Right lobe of liver (tissue), 6 donors: ENCODE results near the gene ANXA6. TPM values are rescaled to one million over a fixed set of nuclear protein-coding genes. Genes with fewer than 3 reads are reported as not detected.

ENCODE experiments used
- ATAC-seq, 4 donors: fragments of 200-7000 bp; cut with Tn5 transposase; one replicate each; pipeline ENCODE4 v1.9.1; 2020; ENCODE audit warnings: mild to moderate bottlenecking in 4 of 4, moderate library complexity in 4 of 4
- DNase-seq, 3 donors: peaks; one replicate each; pipeline ENCODE4 v3.0.0-alpha.2; 2020
- H3K27ac ChIP-seq, 3 donors: fragments of 200-600 bp; one replicate each; pipeline ENCODE4 v1.8.0; 2022
- H3K27me3 ChIP-seq, 2 donors: fragments of 200-600 bp; one replicate each; pipeline ENCODE4 v1.8.0; 2022
- H3K36me3 ChIP-seq, 4 donors: fragments of 200-600 bp; sonication (generic) in 1 of 4; one replicate each; pipeline versions ENCODE4 v1.5.1 to v1.8.0; 2017 to 2022; ENCODE audit warnings: control low read depth in 1 of 4
- H3K4me1 ChIP-seq, 4 donors: fragments of 200-600 bp; sonication (generic) in 1 of 4; one replicate each; pipeline versions ENCODE4 v1.5.1 to v1.8.0; 2017 to 2022; ENCODE audit warnings: control low read depth in 1 of 4
- H3K4me3 ChIP-seq, 3 donors: fragments of 200-600 bp; one replicate each; pipeline ENCODE4 v1.8.0; 2022
- H3K9me3 ChIP-seq, 4 donors: fragments of 200-600 bp; sonication (generic) in 1 of 4; one replicate each; pipeline versions ENCODE4 v1.5.1 to v1.8.0; 2017 to 2022; ENCODE audit warnings: control low read depth in 1 of 4
- POLR2A ChIP-seq: fragments of 450-650 bp; IDR thresholded peaks from one replicate; pipeline ENCODE4 v1.6.1; 2017; ENCODE audit warnings: antibody characterized with exemption, mild to moderate bottlenecking
- WGBS: methylation state at CpG from one replicate; pipeline ENCODE4 v1.1.6; 2018; ENCODE audit warnings: low coverage, low lambda C conversion rate; ENCODE audit not compliant: insufficient coverage; ENCODE audit errors: missing lambda C conversion rate; 5-methylcytosine and 5-hydroxymethylcytosine counted together
- intact Hi-C, 2 donors: fragments of 100-400 bp; cut with DNase I; formaldehyde crosslinking; loops; one replicate each; pipeline versions ENCODE4 v1.11.2 to v1.14.1; 2022
- total RNA-seq, 6 experiments: library from RNA; depleted of rRNA in 2 of 6; stranded (reverse); fragments of >200 nt in 2 of 6; fragmentation: NEBNext Ultra II Directional in 3 of 6; extraction: Animal tissue kit (Norgen Biotek cat#: 25700) in 3 of 6; gene quantifications; one replicate each; pipeline versions ENCODE4 v1.1.0 to v1.2.4, GENCODE V29; 2016 to 2023
- TF ChIP-seq, protein P1 (sequence below), 4 donors: fragments of 200-600 bp in 3 of 4; fragments of 450-650 bp in 1 of 4; IDR thresholded peaks; one replicate each; pipeline versions ENCODE4 v1.5.1 to v1.8.0; 2016 to 2022; ENCODE audit warnings: antibody characterized with exemption in 4 of 4, mild to moderate bottlenecking in 2 of 4
- donor health status: DM: no; HTN: yes; CAD: no.
- donor health status: DM: no; HTN: no; CAD: no.
- donor health status: DM: no; HTN: no; CAD: no.
- donor health status: DM: no; HTN: yes; CAD: no.
- donor health status: DM: no; HTN: yes; CAD: no.

Gene ANXA6
- total RNA-seq, 6 experiments from 2014 or later, result 143 to 236 (median 165) TPM

DNA sequence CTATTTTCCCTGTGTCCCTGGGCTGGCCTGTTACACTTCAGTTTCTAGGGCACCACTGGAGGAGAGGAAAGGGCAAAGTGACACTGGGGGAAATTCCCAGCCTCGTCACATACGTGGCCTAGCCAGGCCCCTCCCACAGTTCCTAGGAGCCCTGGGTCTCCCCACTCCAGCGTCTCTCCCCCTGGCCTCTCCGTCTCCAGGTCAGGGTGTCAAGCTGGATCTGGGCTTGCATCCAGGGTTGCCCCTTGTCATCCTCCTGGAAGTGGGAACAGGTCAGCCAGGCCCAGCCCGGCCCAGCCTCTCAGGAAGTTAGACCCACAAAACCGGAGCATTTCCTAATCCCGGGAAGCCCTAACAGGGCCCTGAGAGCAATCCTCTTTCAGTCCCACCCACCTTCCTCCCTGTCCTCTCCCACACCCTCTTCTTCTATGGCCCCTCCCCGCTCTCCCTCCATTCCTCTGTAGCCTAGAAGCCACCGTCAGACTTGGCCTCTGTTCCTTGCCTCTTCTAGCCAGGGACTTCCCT is 72.0 kb downstream of the ANXA6 start:
- Histone ChIP-seq H3K36me3 (no peaks in the 10 kb centered on the region), H3K4me3 (no peak overlapping the region), H3K27me3 (no peaks in the 10 kb centered on the region), H3K4me1 (peaks cover 0 to 35% (median 7%) of the 10 kb centered on the region in 4 donors), H3K27ac (peak overlapping the region; percentile 64 to 84 (median 75)), H3K9me3 (no peaks in the 10 kb centered on the region)
- TF ChIP-seq, protein P1, sequence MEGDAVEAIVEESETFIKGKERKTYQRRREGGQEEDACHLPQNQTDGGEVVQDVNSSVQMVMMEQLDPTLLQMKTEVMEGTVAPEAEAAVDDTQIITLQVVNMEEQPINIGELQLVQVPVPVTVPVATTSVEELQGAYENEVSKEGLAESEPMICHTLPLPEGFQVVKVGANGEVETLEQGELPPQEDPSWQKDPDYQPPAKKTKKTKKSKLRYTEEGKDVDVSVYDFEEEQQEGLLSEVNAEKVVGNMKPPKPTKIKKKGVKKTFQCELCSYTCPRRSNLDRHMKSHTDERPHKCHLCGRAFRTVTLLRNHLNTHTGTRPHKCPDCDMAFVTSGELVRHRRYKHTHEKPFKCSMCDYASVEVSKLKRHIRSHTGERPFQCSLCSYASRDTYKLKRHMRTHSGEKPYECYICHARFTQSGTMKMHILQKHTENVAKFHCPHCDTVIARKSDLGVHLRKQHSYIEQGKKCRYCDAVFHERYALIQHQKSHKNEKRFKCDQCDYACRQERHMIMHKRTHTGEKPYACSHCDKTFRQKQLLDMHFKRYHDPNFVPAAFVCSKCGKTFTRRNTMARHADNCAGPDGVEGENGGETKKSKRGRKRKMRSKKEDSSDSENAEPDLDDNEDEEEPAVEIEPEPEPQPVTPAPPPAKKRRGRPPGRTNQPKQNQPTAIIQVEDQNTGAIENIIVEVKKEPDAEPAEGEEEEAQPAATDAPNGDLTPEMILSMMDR (IDR thresholded peaks at IDR 0.05), result no peak
- no peak for TF ChIP-seq POLR2A
- intact Hi-C loops, result no loop called here
- WGBS, result 11% methylated on average over 9 of the region's 9 CpGs
- peak; percentile 72 to 80 (median 77) for DNase-seq
- ATAC-seq, result peak; percentile 55 to 69 (median 65)

DNA sequence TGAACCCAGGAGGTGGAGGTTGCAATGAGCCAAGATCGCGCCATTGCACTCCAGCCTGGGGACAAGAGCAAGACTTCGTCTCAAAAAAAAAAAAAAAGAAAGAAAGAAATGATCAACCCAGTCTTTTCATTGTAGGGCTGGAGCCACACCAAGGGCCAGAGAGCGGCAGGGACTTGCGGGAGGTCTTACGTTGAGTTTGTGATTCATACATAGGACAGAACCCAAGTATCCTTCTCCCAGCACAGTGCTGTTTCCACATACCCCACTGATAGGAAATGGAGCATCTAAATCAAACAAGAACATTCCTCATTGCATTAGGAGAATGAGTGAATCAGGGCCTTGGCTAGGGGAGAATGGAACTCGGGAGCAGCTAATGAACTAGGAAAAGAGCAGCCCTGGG is 73.2 kb downstream of the ANXA6 start:
- H3K9me3 ChIP-seq, result no peaks in the 10 kb centered on the region
- no peak overlapping the region for H3K4me3 ChIP-seq
- no peak for TF ChIP-seq POLR2A
- TF ChIP-seq, protein P1 (IDR thresholded peaks at IDR 0.05), result no peak
- 94% methylated on average over 7 of the region's 7 CpGs for WGBS
- DNase-seq (no peak), ATAC-seq (no peak)
- H3K36me3 ChIP-seq, result no peaks in the 10 kb centered on the region
- intact Hi-C loops, result no loop called here
- peak overlapping the region in 2 of 3 donors; percentile 64 to 84 for H3K27ac ChIP-seq
- H3K27me3 ChIP-seq, result no peaks in the 10 kb centered on the region
- peaks cover 0 to 41% (median 9%) of the 10 kb centered on the region in 4 donors for H3K4me1 ChIP-seq

DNA sequence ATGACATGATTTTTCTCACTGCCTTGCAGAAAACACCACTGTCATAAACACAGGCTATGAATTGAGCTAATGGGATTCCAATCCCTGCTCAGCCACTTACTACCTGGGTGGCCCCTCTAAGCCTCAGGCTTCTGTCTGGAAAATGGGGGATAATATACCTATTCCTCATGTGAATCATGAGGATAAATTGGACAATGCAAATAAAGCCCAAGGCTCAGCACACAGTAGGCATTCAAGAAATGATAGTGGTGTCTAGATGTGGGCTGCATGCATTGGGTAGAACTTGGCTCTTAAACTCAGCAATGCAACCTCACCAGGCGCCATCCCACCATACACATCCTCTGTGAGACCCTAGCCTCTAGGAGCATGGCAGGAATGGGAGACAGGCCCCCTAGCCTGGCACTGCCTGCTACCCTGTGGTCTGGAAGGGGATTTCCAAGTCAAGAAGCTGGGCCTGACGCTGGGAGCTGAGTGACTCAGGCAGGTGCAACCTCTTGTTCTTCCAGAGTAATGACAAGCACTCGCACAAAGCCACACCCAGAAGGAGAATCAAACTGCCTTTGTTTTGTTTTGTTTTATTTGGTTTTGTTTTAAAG is 74.4 kb downstream of the ANXA6 start:
- H3K36me3 ChIP-seq, result no peaks in the 10 kb centered on the region
- H3K9me3 ChIP-seq, result no peaks in the 10 kb centered on the region
- TF ChIP-seq, protein P1 (IDR thresholded peaks at IDR 0.05), result no peak
- TF ChIP-seq POLR2A, result no peak
- DNase-seq (no peak), ATAC-seq (no peak)
- peaks cover 0 to 53% (median 17%) of the 10 kb centered on the region in 4 donors for H3K4me1 ChIP-seq
- no peak overlapping the region for H3K4me3 ChIP-seq
- H3K27ac ChIP-seq, result no peak overlapping the region
- no peaks in the 10 kb centered on the region for H3K27me3 ChIP-seq
- WGBS, result 48% methylated on average over 2 of the region's 3 CpGs
- intact Hi-C loops, result no loop called here

DNA sequence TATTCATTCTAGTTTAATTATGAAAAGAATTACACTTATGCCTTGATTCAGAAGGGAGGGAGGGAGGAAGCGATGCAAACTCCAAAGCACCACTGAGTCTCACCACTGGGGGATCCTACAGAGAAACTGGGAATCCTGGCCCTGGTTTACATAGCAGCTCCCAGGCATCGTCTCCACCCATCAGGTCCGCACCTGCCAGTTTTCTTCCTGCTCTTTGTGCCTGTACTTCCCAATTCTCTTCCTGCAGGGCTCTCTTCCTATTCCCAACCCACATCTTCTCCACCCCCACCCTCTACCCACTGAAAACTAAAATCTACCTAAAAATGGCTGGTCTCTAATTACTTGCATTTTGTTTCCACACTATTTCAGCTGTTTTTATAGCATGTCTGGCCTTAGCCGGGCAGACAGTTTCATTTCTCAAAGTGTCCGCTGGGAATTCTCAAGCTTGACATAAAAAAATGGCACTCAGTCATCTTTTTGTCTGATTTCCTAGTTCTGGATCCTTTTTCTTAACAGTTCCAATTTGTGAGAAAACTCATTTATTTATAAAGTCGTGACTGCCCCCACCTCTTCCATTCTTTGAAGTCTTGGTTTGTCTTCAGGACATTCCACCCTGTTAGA is 75.2 kb downstream of the ANXA6 start:
- peak overlapping the region in 2 of 3 donors; percentile 96 to 99 for H3K27ac ChIP-seq
- H3K4me3 ChIP-seq, result no peak overlapping the region
- no peaks in the 10 kb centered on the region for H3K36me3 ChIP-seq
- DNase-seq (no peak), ATAC-seq (no peak)
- no peak for TF ChIP-seq POLR2A
- TF ChIP-seq, protein P1 (IDR thresholded peaks at IDR 0.05), result peak in 2 of 4 donors; percentile 4 to 5
- peaks cover 0 to 61% (median 23%) of the 10 kb centered on the region in 4 donors for H3K4me1 ChIP-seq
- no peaks in the 10 kb centered on the region for H3K9me3 ChIP-seq
- WGBS, result 65% methylated on average over 5 of the region's 6 CpGs
- no peaks in the 10 kb centered on the region for H3K27me3 ChIP-seq
- intact Hi-C loops, result no loop called here
